UCSD-AML1 (cell line): Measurements from ENCODE around the gene IFI27L2.
A peak's percentile ranks its signal among the peaks of the same experiment; 100 is the strongest.

Experiments used
- DNase-seq: peaks from one replicate; lab custom pipeline; 2025; ENCODE audit not compliant: unreplicated experiment; lab: John Stamatoyannopoulos, UW

IFI27L2 gene

GRCh38 chr14:94153750-94154342, 24.4 kb upstream of the IFI27L2 start:
- DNase-seq: no peak

GRCh38 chr14:94152676-94153075, 23.3 kb upstream of the IFI27L2 start:
- no peak for DNase-seq

- DNase-seq: no peak
Measured at GRCh38 chr14:94145902-94146527, 16.6 kb upstream of the IFI27L2 start.

- DNase-seq: peak; percentile 34
Measured at GRCh38 chr14:94144765-94145164, 15.4 kb upstream of the IFI27L2 start.

- no peak for DNase-seq
Measured at GRCh38 chr14:94143711-94144110, 14.3 kb upstream of the IFI27L2 start.

GRCh38 chr14:94143239-94143638, 13.8 kb upstream of the IFI27L2 start:
- DNase-seq: no peak

- no peak for DNase-seq
Measured at GRCh38 chr14:94142836-94143235, 13.4 kb upstream of the IFI27L2 start.

- no peak for DNase-seq
Measured at GRCh38 chr14:94142247-94142646, 12.8 kb upstream of the IFI27L2 start.

- DNase-seq: no peak
Measured at GRCh38 chr14:94139421-94139820, 10.0 kb upstream of the IFI27L2 start.

GRCh38 chr14:94139006-94139405, 9.6 kb upstream of the IFI27L2 start:
- DNase-seq: no peak

- DNase-seq: no peak
Measured at GRCh38 chr14:94138251-94138650, 8.8 kb upstream of the IFI27L2 start.

- DNase-seq: peak; percentile 80
Measured at GRCh38 chr14:94136575-94137331, 7.3 kb upstream of the IFI27L2 start.

- no peak for DNase-seq
Measured at GRCh38 chr14:94135476-94135875, 6.1 kb upstream of the IFI27L2 start.

- no peak for DNase-seq
Measured at GRCh38 chr14:94132285-94132887, 3.0 kb upstream of the IFI27L2 start.

- DNase-seq: no peak
Measured at GRCh38 chr14:94129758-94130414, 482 bp upstream of the IFI27L2 start.

GRCh38 chr14:94128216-94128839, 1.1 kb downstream of the IFI27L2 start:
- DNase-seq: no peak

GRCh38 chr14:94127330-94127729, 2.1 kb downstream of the IFI27L2 start:
- DNase-seq: no peak

GRCh38 chr14:94126800-94127199, 2.6 kb downstream of the IFI27L2 start:
- DNase-seq: no peak

- no peak for DNase-seq
Measured at GRCh38 chr14:94126419-94126677, 3.1 kb downstream of the IFI27L2 start.

GRCh38 chr14:94125659-94126418, 3.6 kb downstream of the IFI27L2 start:
- no peak for DNase-seq
